NCI-H345 treated with DMSO at 0.1 percent for 48 hours (cell line): Measurements from ENCODE around the gene ATP2B2.

Experiments
- DNase-seq: peaks from one replicate; lab custom pipeline; 2025; ENCODE audit not compliant: unreplicated experiment; lab: John Stamatoyannopoulos, UW

Gene ATP2B2

DNA sequence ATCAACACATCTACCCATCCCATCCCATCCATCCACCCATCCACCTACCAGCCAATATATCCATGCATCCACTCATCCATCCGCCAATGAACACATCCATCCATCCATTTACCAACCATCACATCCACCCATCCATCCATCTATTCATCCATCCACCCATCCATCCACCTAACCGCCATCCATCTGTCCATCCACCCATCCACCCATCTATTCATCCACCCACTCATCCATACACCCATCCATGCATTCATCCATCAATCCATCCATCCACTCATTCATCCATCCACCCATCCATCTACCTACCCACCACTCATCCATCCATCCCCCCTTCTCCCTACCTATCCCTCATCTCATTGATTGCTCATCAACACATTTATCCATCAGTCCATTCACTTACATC lies 136.9 kb downstream of the ATP2B2 start:
- DNase-seq: no peak

DNA sequence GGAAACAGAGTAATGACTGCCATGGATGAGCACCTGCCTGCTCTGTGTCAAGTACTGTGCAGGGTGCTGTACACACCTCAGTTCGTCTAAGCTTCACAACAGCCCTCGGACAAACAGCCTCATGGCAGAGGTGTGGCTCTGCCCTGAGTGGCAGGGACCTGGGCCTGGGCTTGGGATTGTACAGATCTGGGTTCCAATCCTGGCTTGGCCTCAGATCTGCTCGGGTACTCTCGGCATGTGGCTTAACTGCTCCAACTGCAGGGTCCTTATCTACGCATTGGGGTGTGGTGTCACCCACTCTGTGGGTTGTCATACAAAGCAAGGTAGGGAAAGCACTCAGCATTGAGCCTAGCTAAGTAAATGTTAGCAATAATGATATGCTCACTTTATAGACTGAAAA lies 137.9 kb downstream of the ATP2B2 start:
- no peak for DNase-seq

DNA sequence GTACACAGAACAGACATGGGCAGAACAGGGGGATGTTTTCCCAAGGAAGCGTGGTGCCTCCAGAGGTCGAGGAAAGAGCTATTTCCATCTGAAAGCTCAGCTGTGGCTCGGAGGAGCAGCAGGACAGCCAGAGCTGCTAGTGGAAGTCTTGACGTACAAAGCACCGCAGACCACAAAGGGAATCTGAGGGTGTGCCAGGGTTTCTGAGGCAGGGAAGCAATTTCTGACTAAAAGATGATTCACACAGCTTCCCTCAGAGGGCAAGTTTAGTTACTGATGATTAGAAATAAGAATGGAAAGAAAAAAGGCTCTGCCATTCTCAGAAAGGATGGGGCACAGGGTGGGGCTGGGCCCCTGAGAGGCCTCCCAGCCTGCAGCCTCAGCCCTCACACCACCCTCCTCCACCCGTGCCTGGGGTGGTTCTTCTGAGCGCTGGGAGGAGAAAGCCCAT lies 138.7 kb downstream of the ATP2B2 start:
- DNase-seq: no peak

- DNase-seq: no peak
Observed at GRCh38 chr3:10365791-10366190, 139.6 kb downstream of the ATP2B2 start.

GRCh38 chr3:10365316-10365715 lies 140.1 kb downstream of the ATP2B2 start:
- DNase-seq: no peak

- no peak for DNase-seq
Observed at GRCh38 chr3:10364806-10365205, 140.6 kb downstream of the ATP2B2 start.

DNA sequence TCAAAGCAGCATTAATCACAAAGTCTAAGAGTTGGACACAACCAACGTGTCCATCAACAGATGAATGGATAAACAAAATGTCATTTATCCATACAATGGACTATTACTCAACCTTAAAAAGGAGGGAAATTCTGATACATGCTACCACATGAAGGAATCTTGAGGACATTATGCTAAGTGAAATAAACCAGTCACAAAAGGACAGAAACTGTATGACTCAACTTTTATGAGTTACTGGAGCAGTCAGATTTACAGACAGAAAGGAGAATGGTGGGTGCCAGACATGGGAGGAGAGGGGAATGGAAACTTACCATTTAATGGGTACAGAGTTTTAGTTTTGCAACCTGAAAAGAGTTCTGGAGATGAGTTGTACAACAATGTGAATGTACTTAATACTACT lies 141.5 kb downstream of the ATP2B2 start:
- no peak for DNase-seq

DNA sequence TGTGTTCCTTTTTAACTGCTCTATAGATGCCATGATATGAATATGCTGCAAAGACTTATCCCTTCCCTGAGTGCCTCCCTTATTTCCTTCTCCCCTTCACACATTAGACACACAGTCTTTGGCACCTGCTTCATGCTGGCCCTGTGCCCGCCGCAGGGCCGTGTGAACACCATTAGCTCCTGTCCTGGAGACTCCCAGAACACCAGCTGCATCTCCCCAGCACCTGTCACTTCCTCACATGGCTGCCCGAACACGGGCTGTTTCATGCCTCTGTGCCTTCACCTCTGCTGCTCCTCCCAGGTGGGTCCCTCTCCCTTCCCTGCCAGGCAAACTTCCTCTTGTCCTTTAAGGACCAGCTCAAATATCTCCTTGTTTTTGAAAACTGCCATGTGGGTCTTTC lies 144.0 kb downstream of the ATP2B2 start:
- DNase-seq: peak; percentile 32

GRCh38 chr3:10360478-10360877 lies 144.9 kb downstream of the ATP2B2 start:
- DNase-seq: no peak

DNA sequence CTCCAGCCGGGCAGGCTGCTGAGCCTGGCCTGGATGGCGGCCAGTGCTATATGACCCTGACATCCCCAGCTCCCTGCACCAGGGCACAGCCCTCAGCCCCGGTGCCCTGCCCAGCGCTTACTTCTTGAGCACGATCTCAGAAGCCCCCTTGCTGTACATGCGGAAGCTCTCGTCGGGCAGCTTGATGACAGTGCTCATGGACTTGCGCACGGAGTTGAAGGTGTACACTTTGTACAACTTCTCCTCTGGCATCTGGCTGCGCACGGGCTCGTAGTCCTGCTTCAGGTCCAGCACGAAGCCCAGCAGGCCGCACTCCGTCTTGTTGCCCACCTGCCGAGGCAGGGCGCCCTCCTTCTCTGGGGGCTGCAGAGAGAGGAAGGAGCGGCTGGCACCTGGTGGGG lies 145.6 kb downstream of the ATP2B2 start:
- no peak for DNase-seq

DNA sequence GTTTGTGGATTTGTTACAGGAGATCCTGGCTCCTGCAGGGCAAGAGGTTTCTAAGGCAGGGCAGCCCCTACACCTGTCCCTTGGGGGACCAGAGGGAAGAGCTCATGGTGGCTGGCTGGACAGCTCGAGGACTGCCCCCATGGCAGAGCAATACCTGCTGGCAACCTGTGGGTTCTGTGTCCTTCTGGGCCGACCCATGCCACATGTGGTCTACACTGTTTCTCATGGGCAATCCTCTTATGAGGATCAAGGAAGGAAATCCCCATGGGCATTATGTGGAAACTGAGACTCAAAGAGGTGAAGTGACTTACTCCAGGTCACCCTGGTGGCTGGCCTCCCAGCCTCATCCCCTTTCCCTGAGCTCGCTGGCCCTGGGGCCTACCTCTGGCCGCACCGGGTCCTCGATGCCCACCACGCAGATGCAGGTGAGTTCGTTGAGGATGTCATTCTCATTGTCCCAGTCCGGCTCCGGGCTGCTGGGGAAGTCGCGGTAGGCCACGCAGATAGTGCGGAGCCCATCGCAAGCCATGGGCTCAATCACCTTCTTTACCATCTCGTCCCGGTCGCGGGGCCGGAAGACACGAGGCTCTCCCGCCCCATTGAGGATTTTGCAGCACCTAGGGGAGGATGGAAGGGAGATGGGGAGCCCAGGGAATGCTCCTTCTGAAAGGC lies 146.9 kb downstream of the ATP2B2 start:
- no peak for DNase-seq

- DNase-seq: no peak
Observed at GRCh38 chr3:10357592-10358308, 147.6 kb downstream of the ATP2B2 start.

- no peak for DNase-seq
Observed at GRCh38 chr3:10357095-10357494, 148.3 kb downstream of the ATP2B2 start.

DNA sequence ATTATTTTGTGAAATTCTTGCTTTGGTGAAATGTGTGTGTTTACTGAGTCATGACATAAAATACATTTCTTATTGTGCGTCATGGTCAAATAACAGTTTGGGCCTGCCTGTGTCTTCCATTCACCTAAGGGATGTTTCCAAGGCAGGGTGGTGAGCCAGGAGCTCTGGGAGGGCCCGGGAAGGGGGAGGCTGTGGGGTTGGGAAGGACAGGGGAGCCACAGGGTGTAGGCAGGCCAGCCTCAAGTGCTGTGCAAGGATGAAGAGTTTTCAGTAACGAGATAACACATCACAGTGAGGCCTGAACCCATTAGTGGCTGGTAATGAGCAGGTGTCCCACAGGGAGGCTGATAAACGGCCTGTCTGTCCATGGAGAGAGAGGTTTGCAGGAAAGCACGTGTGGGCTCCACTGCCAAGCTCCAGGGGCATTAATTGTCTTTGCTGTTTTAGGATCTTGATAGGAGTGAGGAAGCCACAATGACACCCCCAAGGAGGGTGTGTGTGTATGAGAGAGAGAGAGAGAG lies 148.9 kb downstream of the ATP2B2 start:
- no peak for DNase-seq

DNA sequence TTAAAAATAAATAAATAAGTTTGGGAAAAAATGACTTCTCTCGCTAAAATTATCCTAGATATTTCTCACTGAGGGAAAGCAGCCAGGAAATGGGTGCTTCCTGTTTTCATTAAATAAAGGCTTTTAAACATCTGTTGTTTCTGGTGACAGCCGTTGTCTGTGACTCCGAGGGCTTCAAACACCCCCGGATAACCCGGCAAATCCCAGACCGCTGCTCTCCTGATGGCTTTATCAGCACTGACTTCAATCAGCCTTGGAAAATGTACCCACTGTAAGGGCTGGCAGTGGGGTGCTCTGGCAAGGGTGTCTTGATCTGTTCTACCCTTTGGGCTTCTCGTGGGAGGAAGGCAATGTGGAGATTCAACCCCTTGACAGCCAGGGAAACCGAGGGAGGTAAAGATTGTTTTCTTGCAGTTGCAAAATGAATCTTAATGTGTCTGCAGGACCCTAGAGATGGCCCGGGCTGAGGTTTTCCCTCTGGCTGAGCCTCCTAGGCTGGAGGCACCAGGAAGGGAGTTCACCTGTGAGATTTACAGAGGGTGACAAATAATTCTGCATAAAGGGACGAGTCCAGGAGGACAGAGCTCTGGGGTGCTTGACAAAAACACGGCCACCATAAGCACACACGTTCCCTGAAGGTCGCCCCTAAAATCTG lies 150.9 kb downstream of the ATP2B2 start:
- DNase-seq: no peak

DNA sequence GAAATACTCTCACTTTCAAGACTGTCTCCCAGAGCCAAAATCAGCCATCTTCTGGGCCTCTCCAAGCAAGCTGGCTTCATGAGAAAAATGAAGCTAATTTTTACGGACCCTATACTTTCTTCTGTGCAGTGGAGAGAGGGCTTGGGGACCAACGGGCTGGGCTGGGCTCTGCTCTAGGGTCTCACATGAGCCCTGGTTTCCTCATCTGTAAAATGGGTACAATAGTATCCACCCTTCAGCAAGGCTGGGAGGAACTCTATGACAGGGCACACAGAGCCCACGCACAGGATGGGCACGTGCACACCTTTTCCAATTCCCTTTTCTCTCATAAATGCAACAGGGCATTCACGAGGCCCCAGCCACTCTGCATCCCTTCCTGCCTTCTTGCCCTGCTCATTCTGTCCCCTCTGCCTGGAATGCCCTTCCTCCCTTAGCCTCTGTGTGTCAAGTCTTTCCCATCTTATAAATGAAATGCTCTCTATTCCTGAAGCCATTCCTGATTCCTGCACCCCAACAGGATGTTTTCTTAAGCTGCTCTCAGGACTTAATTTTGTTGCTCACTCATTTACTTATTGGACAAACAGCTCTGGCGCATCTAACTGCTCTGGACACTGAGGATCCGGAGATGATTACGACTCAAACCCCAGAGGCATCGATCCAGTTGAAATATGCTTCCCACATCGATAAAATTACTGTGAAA lies 151.6 kb downstream of the ATP2B2 start:
- no peak for DNase-seq

GRCh38 chr3:10353160-10353559 lies 152.2 kb downstream of the ATP2B2 start:
- no peak for DNase-seq

DNA sequence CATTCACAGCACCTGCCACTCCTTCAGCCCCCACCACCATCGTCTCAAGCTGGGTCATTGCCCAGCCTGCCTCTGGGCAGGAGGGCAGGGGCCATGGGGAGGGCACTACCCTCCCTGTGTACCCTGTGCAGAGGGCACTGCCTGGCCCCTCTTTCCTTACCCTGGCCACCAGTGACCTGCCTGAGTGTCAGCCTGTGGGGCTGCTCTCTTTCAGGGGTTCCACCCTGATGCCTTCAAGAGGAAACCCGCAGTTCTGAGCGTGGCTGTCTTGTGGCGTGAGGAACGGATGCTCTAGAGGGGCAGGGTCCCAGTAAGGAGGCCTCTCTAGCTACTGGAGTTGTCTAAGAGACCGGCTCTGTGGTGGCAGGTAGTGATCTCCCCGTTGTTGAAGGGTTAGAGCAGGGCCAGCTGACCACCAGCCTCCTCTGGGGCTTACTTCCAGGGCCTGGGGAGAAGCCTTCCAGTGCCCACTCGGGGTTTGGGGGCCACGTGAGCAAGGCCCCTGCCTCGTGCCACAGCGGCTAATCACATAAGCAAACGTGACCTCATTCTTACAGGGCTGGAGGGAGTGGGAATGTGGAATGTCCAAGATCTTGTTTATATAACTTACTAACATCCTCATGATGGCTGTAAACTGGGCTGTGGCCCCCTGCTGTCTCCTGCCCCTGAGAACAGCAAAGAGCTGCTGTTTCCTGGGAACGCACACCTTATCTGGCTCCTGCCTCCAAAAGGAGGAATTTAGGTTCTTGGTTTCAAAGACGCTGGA lies 153.1 kb downstream of the ATP2B2 start:
- no peak for DNase-seq

DNA sequence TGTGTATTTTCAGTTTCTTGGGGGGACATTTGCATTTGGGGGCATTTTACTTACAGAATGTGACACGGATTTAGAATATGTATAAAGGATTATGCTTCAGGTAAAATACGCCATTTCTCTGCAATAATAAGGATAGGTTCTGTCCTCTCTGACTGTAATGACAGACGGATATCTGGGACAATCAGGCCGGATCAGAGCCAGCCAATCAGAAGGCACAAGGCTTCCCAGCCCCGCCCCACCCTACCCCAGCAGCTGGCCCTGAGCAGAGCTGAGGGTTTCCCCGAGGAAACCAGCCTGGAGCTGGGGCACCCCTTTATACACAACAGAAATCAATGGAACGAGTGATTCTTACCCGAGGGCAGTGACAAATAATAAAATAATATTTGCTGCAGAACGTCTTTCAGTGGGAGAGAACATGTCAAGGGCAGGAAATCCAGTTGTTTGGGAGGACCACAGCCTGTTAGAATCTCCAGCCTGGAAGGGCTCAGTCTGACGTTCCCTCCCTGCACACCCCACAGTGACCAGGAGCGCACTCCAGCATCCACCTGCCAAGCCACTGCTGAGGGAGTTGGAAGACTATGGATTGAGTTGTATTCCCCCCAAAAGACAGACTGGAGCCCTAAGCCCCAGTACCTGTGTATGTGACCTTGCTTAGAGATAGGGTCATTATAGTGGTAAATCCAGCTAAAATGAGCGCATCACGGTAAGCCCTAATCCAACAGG lies 154.2 kb downstream of the ATP2B2 start:
- no peak for DNase-seq
